ENCODE results near the gene TMOD2.

DNA sequence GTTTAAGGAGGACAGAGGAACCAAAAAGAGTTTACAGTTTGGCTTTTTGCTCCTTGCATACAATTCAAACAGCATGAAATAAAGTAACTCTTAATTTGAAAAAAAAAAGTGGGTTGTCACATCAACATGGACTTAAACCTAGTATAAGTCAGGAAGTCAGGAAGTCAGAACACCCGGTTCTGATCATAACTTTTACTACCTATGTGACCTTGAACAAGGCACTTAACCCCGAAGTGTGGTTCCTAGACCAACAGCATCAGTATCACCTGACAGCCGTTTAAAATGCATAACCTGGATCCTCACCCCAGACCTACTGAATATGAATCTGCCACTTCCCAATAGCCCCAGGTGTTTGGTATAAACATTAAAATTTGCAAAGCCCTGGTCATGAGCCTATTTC is 32.7 kb upstream of the TMOD2 start:
- TF ChIP-seq POLR2AphosphoS5 (IDR thresholded peaks at IDR 0.05; ENCODE audit: low read depth) (no peak), EZH2 (IDR thresholded peaks at IDR 0.05; ENCODE audit: low read depth, unreplicated experiment) (no peak), CTCF (conservative IDR thresholded peaks at IDR 0.05; ENCODE audit: low read depth in 2 of 2) (no peak), CREB1 (CRISPR knock-in tag; IDR thresholded peaks at IDR 0.05; ENCODE audit: low read depth) (no peak), EZH2phosphoT487 (IDR thresholded peaks at IDR 0.05; ENCODE audit: unreplicated experiment) (no peak), JUNB (IDR thresholded peaks at IDR 0.05; ENCODE audit: unreplicated experiment) (no peak), ZNF331 (CRISPR knock-in tag; IDR thresholded peaks at IDR 0.05; ENCODE audit: low read depth) (no peak), STAT1 (IDR thresholded peaks at IDR 0.05; ENCODE audit: unreplicated experiment) (no peak), ZNF114 (CRISPR knock-in tag; IDR thresholded peaks at IDR 0.05) (no peak), NANOG (IDR thresholded peaks at IDR 0.05; ENCODE audit: borderline replicate concordance) (no peak), ZNF462 (CRISPR knock-in tag; IDR thresholded peaks at IDR 0.05) (no peak)
- TF ChIP-seq, protein P1, sequence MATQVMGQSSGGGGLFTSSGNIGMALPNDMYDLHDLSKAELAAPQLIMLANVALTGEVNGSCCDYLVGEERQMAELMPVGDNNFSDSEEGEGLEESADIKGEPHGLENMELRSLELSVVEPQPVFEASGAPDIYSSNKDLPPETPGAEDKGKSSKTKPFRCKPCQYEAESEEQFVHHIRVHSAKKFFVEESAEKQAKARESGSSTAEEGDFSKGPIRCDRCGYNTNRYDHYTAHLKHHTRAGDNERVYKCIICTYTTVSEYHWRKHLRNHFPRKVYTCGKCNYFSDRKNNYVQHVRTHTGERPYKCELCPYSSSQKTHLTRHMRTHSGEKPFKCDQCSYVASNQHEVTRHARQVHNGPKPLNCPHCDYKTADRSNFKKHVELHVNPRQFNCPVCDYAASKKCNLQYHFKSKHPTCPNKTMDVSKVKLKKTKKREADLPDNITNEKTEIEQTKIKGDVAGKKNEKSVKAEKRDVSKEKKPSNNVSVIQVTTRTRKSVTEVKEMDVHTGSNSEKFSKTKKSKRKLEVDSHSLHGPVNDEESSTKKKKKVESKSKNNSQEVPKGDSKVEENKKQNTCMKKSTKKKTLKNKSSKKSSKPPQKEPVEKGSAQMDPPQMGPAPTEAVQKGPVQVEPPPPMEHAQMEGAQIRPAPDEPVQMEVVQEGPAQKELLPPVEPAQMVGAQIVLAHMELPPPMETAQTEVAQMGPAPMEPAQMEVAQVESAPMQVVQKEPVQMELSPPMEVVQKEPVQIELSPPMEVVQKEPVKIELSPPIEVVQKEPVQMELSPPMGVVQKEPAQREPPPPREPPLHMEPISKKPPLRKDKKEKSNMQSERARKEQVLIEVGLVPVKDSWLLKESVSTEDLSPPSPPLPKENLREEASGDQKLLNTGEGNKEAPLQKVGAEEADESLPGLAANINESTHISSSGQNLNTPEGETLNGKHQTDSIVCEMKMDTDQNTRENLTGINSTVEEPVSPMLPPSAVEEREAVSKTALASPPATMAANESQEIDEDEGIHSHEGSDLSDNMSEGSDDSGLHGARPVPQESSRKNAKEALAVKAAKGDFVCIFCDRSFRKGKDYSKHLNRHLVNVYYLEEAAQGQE (IDR thresholded peaks at IDR 0.05; ENCODE audit: unreplicated experiment): no peak
- TF ChIP-seq, protein P2, sequence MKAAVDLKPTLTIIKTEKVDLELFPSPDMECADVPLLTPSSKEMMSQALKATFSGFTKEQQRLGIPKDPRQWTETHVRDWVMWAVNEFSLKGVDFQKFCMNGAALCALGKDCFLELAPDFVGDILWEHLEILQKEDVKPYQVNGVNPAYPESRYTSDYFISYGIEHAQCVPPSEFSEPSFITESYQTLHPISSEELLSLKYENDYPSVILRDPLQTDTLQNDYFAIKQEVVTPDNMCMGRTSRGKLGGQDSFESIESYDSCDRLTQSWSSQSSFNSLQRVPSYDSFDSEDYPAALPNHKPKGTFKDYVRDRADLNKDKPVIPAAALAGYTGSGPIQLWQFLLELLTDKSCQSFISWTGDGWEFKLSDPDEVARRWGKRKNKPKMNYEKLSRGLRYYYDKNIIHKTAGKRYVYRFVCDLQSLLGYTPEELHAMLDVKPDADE (IDR thresholded peaks at IDR 0.05): no peak
